WTC11 (cell line): ENCODE results near the gene MEF2D. TPM values are rescaled to one million over a fixed set of nuclear protein-coding genes. Genes with fewer than 3 reads are reported as not detected.

Source experiments
- ATAC-seq: fragments of 200-7000 bp; cut with Tn5 transposase; 2 replicates; pipeline ENCODE4 v1.10.0; 2021; ENCODE audit warnings: mild to moderate bottlenecking, moderate library complexity
- CTCF ChIA-PET: fragments of 300-600 bp; sonication (Branson Sonifier 250); formaldehyde crosslinking; loops from one replicate; lab custom pipeline; 2021; ENCODE audit warnings: antibody characterized with exemption; lab: Charles Lee
- POLR2A ChIA-PET: fragments of 350-600 bp; sonication (Branson Sonifier 250); formaldehyde crosslinking; loops from one replicate; lab custom pipeline; 2021; ENCODE audit warnings: antibody characterized with exemption; lab: Charles Lee
- DNase-seq: peaks from one replicate; pipeline ENCODE4 v3.0.0; 2021; ENCODE audit warnings: low spot score
- H3K27ac Mint-ChIP-seq: 2 replicates; pipeline ENCODE4 v1.8.0; 2021; ENCODE audit warnings: mixed read lengths
- H3K27me3 Mint-ChIP-seq: 2 replicates; pipeline ENCODE4 v1.8.0; 2021; ENCODE audit warnings: low read depth, mild to moderate bottlenecking, moderate library complexity, mixed read lengths
- H3K36me3 Mint-ChIP-seq: 2 replicates; pipeline ENCODE4 v1.8.0; 2021; ENCODE audit warnings: mixed read lengths
- H3K4me1 Mint-ChIP-seq: 2 replicates; pipeline ENCODE4 v1.8.0; 2022; ENCODE audit warnings: mixed read lengths
- H3K4me3 Mint-ChIP-seq: 2 replicates; pipeline ENCODE4 v1.8.0; 2021; ENCODE audit warnings: mild to moderate bottlenecking, moderate library complexity, mixed read lengths
- H3K9me3 Mint-ChIP-seq: 2 replicates; pipeline ENCODE4 v1.8.0; 2021; ENCODE audit warnings: mixed read lengths
- CREM ChIP-seq: sonication (generic); formaldehyde crosslinking; IDR thresholded peaks from 2 replicates; pipeline ENCODE4 v1.8.1; 2022; ENCODE audit warnings: mild to moderate bottlenecking, missing genetic modification reagents, moderate library complexity
- FOXJ3 ChIP-seq: sonication (generic); formaldehyde crosslinking; IDR thresholded peaks from 2 replicates; pipeline ENCODE4 v1.9.0; 2021; ENCODE audit warnings: missing genetic modification reagents, mild to moderate bottlenecking, borderline replicate concordance
- GABPB1 ChIP-seq: sonication (generic); formaldehyde crosslinking; IDR thresholded peaks from 2 replicates; pipeline ENCODE4 v1.8.1; 2023; ENCODE audit warnings: mild to moderate bottlenecking, missing genetic modification reagents
- JAZF1 ChIP-seq: fragments of 250-450 bp; sonication (Bioruptor Pico); IDR thresholded peaks from 2 replicates; pipeline ENCODE4 v1.9.0; 2021; ENCODE audit warnings: moderate library complexity, mild to moderate bottlenecking, inconsistent platforms
- MXD4 ChIP-seq: fragments of 250-450 bp; sonication (Bioruptor Pico); IDR thresholded peaks from 2 replicates; pipeline ENCODE4 v1.8.0; 2021; ENCODE audit warnings: mild to moderate bottlenecking, moderate library complexity, borderline replicate concordance
- MYBL2 ChIP-seq: sonication (generic); formaldehyde crosslinking; IDR thresholded peaks from 2 replicates; pipeline ENCODE4 v1.8.1; 2023; ENCODE audit warnings: mild to moderate bottlenecking, moderate library complexity, missing genetic modification reagents
- NFATC4 ChIP-seq: fragments of 250-450 bp; sonication (Bioruptor Pico); IDR thresholded peaks from 2 replicates; pipeline ENCODE4 v1.9.0; 2021; ENCODE audit warnings: mild to moderate bottlenecking
- NFE2L1 ChIP-seq: sonication (generic); formaldehyde crosslinking; IDR thresholded peaks from 2 replicates; pipeline ENCODE4 v1.8.1; 2023; ENCODE audit warnings: missing genetic modification reagents
- PRRX2 ChIP-seq: fragments of 250-450 bp; sonication (Bioruptor Pico); IDR thresholded peaks from 2 replicates; pipeline ENCODE4 v1.8.0; 2021; ENCODE audit warnings: mild to moderate bottlenecking
- RORB ChIP-seq: fragments of 250-450 bp; sonication (Bioruptor Pico); IDR thresholded peaks from 2 replicates; pipeline ENCODE4 v1.9.0; 2021; ENCODE audit warnings: mild to moderate bottlenecking
- SOX15 ChIP-seq: fragments of 250-450 bp; sonication (Bioruptor Pico); IDR thresholded peaks from 2 replicates; pipeline ENCODE4 v1.9.0; 2021; ENCODE audit warnings: mild to moderate bottlenecking
- TEAD1 ChIP-seq: sonication (generic); formaldehyde crosslinking; IDR thresholded peaks from 2 replicates; pipeline ENCODE4 v1.8.0; 2022; ENCODE audit warnings: mild to moderate bottlenecking, missing genetic modification reagents
- ZNF317 ChIP-seq: sonication (generic); formaldehyde crosslinking; IDR thresholded peaks from 2 replicates; pipeline ENCODE4 v1.8.1; 2023; ENCODE audit warnings: low read depth, mild to moderate bottlenecking, moderate library complexity, missing genetic modification reagents, borderline replicate concordance
- total RNA-seq: library from RNA; stranded (reverse); gene quantifications from 3 replicates; pipeline ENCODE4 v1.2.3, GENCODE V29; 2021
- TF ChIP-seq, protein P1 (sequence below): sonication (generic); formaldehyde crosslinking; IDR thresholded peaks from 2 replicates; pipeline ENCODE4 v1.8.1; 2023; ENCODE audit warnings: mild to moderate bottlenecking, missing genetic modification reagents, borderline replicate concordance
- TF ChIP-seq, protein P2 (sequence below): sonication (generic); formaldehyde crosslinking; IDR thresholded peaks from 2 replicates; pipeline ENCODE4 v1.8.0; 2023; ENCODE audit warnings: mild to moderate bottlenecking, missing genetic modification reagents
- TF ChIP-seq, protein P3 (sequence below): sonication (generic); formaldehyde crosslinking; IDR thresholded peaks from 2 replicates; pipeline ENCODE4 v1.8.1; 2023; ENCODE audit warnings: mild to moderate bottlenecking, missing genetic modification reagents, moderate library complexity
- TF ChIP-seq, protein P4 (sequence below): fragments of 250-450 bp; sonication (Bioruptor Pico); IDR thresholded peaks from 2 replicates; pipeline ENCODE4 v2.1.2; 2022; ENCODE audit warnings: mild to moderate bottlenecking, moderate library complexity
- TF ChIP-seq, protein P5 (sequence below): sonication (generic); formaldehyde crosslinking; IDR thresholded peaks from 2 replicates; pipeline ENCODE4 v1.8.0; 2022; ENCODE audit warnings: mild to moderate bottlenecking, missing genetic modification reagents

The MEF2D gene
- total RNA-seq, 1 experiment from 2014 or later = 24.1 TPM

DNA sequence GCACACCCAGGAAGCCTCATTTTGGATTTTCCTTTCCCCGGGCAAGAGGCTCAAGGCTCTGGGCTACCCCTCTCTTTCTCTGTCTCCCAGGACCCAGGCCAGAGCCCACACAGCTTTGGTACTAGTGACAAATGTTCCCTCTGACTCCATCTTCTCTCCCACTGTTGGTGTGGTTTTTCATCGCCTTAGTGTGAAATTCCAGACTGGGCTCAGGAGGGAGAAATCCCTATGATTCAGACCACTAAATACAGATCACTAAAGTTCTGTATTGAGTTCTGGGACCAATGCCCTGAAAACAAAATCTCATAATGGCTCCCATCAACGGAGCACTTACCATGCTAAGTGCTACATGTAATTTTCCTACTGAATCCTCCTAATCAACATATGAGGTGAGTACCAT is 45.7 kb upstream of the MEF2D start:
- H3K4me1 Mint-ChIP-seq = no peaks in the 10 kb centered on the region

DNA sequence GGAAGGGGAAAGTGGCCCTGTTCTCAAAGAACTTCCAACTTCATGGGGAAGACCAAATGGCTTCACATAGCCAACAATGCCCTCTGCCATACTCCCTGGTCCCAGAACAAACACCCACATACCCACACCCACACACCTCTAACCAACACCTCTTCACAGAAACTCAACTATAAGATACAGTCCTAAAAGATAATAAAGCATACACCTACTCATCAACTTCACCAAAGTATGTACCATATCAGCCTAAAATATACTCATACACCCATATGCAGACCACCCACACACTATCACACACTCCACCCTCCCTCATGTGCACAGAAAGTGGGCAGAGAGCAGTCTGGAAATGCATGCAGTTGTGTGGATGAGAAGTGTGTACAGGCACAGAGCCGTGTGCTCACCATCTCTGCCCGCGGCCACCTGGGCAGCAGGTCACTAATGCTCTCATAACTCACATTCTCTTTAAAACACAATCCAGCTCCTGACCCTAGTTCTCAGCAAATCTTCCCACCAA is 44.1 kb upstream of the MEF2D start:
- CTCF ChIA-PET = no interaction called here
- Mint-ChIP-seq H3K4me1 (no peaks in the 10 kb centered on the region), H3K9me3 (no peaks in the 10 kb centered on the region), H3K27ac (no peak overlapping the region; the same call in 1 of the 2 replicates), H3K36me3 (peaks cover 27% of the 10 kb centered on the region), H3K4me3 (no peak overlapping the region), H3K27me3 (no peaks in the 10 kb centered on the region)
- POLR2A ChIA-PET = no interaction called here
- ATAC-seq = no peak
- no peak for DNase-seq
- TF ChIP-seq ZNF317 = no peak
- TF ChIP-seq RORB = no peak
- TF ChIP-seq CREM (CRISPR knock-in tag) = no peak
- no peak for TF ChIP-seq PRRX2 (CRISPR knock-in tag)

More for the DNA sequence above, 45.7 kb upstream of the MEF2D start:
- ATAC-seq (no peak), DNase-seq (no peak)
- Mint-ChIP-seq H3K9me3 (no peaks in the 10 kb centered on the region), H3K27me3 (no peaks in the 10 kb centered on the region), H3K27ac (no peak overlapping the region), H3K4me3 (no peak overlapping the region), H3K36me3 (peaks cover 16% of the 10 kb centered on the region)
- TF ChIP-seq, protein P1, sequence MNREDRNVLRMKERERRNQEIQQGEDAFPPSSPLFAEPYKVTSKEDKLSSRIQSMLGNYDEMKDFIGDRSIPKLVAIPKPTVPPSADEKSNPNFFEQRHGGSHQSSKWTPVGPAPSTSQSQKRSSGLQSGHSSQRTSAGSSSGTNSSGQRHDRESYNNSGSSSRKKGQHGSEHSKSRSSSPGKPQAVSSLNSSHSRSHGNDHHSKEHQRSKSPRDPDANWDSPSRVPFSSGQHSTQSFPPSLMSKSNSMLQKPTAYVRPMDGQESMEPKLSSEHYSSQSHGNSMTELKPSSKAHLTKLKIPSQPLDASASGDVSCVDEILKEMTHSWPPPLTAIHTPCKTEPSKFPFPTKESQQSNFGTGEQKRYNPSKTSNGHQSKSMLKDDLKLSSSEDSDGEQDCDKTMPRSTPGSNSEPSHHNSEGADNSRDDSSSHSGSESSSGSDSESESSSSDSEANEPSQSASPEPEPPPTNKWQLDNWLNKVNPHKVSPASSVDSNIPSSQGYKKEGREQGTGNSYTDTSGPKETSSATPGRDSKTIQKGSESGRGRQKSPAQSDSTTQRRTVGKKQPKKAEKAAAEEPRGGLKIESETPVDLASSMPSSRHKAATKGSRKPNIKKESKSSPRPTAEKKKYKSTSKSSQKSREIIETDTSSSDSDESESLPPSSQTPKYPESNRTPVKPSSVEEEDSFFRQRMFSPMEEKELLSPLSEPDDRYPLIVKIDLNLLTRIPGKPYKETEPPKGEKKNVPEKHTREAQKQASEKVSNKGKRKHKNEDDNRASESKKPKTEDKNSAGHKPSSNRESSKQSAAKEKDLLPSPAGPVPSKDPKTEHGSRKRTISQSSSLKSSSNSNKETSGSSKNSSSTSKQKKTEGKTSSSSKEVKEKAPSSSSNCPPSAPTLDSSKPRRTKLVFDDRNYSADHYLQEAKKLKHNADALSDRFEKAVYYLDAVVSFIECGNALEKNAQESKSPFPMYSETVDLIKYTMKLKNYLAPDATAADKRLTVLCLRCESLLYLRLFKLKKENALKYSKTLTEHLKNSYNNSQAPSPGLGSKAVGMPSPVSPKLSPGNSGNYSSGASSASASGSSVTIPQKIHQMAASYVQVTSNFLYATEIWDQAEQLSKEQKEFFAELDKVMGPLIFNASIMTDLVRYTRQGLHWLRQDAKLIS (CRISPR knock-in tag) = no peak
- TF ChIP-seq, protein P2, sequence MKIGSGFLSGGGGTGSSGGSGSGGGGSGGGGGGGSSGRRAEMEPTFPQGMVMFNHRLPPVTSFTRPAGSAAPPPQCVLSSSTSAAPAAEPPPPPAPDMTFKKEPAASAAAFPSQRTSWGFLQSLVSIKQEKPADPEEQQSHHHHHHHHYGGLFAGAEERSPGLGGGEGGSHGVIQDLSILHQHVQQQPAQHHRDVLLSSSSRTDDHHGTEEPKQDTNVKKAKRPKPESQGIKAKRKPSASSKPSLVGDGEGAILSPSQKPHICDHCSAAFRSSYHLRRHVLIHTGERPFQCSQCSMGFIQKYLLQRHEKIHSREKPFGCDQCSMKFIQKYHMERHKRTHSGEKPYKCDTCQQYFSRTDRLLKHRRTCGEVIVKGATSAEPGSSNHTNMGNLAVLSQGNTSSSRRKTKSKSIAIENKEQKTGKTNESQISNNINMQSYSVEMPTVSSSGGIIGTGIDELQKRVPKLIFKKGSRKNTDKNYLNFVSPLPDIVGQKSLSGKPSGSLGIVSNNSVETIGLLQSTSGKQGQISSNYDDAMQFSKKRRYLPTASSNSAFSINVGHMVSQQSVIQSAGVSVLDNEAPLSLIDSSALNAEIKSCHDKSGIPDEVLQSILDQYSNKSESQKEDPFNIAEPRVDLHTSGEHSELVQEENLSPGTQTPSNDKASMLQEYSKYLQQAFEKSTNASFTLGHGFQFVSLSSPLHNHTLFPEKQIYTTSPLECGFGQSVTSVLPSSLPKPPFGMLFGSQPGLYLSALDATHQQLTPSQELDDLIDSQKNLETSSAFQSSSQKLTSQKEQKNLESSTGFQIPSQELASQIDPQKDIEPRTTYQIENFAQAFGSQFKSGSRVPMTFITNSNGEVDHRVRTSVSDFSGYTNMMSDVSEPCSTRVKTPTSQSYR (CRISPR knock-in tag) = no peak
- TF ChIP-seq TEAD1 (CRISPR knock-in tag) (no peak), MXD4 (CRISPR knock-in tag) (no peak), GABPB1 (CRISPR knock-in tag) (no peak), NFATC4 (CRISPR knock-in tag) (no peak), SOX15 (no peak), NFE2L1 (CRISPR knock-in tag) (no peak), FOXJ3 (no peak), JAZF1 (CRISPR knock-in tag) (no peak), MYBL2 (CRISPR knock-in tag) (no peak)
- TF ChIP-seq, protein P3, sequence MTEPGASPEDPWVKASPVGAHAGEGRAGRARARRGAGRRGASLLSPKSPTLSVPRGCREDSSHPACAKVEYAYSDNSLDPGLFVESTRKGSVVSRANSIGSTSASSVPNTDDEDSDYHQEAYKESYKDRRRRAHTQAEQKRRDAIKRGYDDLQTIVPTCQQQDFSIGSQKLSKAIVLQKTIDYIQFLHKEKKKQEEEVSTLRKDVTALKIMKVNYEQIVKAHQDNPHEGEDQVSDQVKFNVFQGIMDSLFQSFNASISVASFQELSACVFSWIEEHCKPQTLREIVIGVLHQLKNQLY (CRISPR knock-in tag) = no peak
- TF ChIP-seq, protein P4, sequence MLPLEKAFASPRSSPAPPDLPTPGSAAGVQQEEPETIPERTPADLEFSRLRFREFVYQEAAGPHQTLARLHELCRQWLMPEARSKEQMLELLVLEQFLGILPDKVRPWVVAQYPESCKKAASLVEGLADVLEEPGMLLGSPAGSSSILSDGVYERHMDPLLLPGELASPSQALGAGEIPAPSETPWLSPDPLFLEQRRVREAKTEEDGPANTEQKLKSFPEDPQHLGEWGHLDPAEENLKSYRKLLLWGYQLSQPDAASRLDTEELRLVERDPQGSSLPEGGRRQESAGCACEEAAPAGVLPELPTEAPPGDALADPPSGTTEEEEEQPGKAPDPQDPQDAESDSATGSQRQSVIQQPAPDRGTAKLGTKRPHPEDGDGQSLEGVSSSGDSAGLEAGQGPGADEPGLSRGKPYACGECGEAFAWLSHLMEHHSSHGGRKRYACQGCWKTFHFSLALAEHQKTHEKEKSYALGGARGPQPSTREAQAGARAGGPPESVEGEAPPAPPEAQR (CRISPR knock-in tag) = no peak
- TF ChIP-seq, protein P5, sequence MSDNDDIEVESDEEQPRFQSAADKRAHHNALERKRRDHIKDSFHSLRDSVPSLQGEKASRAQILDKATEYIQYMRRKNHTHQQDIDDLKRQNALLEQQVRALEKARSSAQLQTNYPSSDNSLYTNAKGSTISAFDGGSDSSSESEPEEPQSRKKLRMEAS (CRISPR knock-in tag) = no peak
- ChIA-PET POLR2A (no interaction called here), CTCF (no interaction called here)
